ENCODE results near the gene CELF1. TPM values are rescaled to one million over a fixed set of nuclear protein-coding genes. Genes with fewer than 3 reads are reported as not detected.
A peak's percentile ranks its signal among the peaks of the same experiment; 100 is the strongest.

Gene CELF1
- polyA plus RNA-seq, 1 of the 3 experiments (the other 2 are of a cell fraction), result 47.5 TPM

DNA sequence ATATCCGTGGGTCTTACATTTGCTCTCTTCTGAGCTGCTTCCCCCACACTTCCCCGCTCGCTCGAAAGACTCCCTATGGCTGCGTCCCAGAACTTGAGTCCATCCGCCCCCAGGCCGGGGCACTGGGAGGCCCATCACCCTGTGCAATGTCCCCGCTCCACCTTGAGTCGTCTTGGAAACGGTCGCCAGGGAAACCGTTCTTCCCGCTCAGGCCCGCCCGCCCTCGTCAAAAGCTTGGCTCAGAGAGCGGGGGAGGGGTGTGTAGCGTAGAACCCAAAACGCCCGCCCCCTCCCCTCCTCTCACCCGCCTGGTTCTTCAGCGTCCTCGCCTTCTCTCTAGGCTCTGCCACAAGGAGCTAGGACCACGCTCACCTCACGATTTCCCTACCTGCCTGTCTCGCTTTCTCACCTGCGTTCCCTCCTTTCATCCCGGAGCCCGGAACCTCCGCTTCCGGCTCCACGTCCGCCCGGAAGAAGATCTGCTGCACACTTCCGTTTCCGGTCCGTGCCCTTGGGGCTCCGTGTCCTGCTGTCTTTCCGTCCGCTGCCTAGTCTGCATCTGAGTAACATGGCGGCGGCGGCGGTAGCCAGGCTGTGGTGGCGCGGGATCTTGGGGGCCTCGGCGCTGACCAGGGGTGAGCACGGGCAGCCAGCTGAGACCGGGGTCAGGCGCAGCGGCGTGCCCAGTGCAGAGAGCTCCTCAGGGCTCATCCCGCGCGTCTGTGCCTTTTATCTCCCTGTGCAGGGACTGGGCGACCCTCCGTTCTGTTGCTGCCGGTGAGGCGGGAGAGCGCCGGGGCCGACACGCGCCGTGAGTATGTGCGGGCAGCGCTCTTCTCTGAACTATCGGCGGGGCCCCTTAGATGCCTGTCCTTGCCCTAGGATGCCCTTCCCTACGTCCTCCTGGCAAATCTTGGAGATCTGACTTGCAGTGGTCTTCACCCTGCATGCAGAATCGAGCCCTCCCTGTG is 25.9 kb upstream of the CELF1 start, which contains the start of the genes KBTBD4 and NDUFS3 (continued):
- no peak for TF ChIP-seq JUND (IDR thresholded peaks at IDR 0.05)
- TF ChIP-seq CHD2 (IDR thresholded peaks at IDR 0.05; ENCODE audit: low read length, partially characterized antibody), result peak; percentile 92
- TF ChIP-seq USF2 (IDR thresholded peaks at IDR 0.05; ENCODE audit: borderline replicate concordance, low read depth, low read length), result no peak
- peak; percentile 38; the same call in 1 of the 2 replicates for TF ChIP-seq SIN3A (IDR thresholded peaks at IDR 0.05; ENCODE audit: borderline replicate concordance, low read depth, low read length)
- 0 out of 2 replicates have a peak, but pooled peaks have one; percentile 59 for TF ChIP-seq ZBTB33 (IDR thresholded peaks at IDR 0.05; ENCODE audit: borderline replicate concordance, low read depth)
- TF ChIP-seq ELF1 (IDR thresholded peaks at IDR 0.05), result peak; percentile 88
- TF ChIP-seq EP300 (IDR thresholded peaks at IDR 0.05; ENCODE audit: borderline replicate concordance in 1 of 2, low read depth in 1 of 2, low read length in 1 of 2), result no peak; a peak in 1 of 4 replicates
- no peak for TF ChIP-seq FOSL2 (IDR thresholded peaks at IDR 0.05; ENCODE audit: borderline replicate concordance, low read depth)
- TF ChIP-seq POLR2AphosphoS5 (IDR thresholded peaks at IDR 0.05; ENCODE audit: low read depth, low read length), result peak; percentile 88
- TF ChIP-seq RCOR1 (IDR thresholded peaks at IDR 0.05; ENCODE audit: low read length), result no peak; the same call in none of the 2 replicates
- no peak for TF ChIP-seq MEF2A (IDR thresholded peaks at IDR 0.05; ENCODE audit: borderline replicate concordance, low read depth)
- TF ChIP-seq, protein P1, sequence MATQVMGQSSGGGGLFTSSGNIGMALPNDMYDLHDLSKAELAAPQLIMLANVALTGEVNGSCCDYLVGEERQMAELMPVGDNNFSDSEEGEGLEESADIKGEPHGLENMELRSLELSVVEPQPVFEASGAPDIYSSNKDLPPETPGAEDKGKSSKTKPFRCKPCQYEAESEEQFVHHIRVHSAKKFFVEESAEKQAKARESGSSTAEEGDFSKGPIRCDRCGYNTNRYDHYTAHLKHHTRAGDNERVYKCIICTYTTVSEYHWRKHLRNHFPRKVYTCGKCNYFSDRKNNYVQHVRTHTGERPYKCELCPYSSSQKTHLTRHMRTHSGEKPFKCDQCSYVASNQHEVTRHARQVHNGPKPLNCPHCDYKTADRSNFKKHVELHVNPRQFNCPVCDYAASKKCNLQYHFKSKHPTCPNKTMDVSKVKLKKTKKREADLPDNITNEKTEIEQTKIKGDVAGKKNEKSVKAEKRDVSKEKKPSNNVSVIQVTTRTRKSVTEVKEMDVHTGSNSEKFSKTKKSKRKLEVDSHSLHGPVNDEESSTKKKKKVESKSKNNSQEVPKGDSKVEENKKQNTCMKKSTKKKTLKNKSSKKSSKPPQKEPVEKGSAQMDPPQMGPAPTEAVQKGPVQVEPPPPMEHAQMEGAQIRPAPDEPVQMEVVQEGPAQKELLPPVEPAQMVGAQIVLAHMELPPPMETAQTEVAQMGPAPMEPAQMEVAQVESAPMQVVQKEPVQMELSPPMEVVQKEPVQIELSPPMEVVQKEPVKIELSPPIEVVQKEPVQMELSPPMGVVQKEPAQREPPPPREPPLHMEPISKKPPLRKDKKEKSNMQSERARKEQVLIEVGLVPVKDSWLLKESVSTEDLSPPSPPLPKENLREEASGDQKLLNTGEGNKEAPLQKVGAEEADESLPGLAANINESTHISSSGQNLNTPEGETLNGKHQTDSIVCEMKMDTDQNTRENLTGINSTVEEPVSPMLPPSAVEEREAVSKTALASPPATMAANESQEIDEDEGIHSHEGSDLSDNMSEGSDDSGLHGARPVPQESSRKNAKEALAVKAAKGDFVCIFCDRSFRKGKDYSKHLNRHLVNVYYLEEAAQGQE (IDR thresholded peaks at IDR 0.05; ENCODE audit: low read depth, low read length), result peak; percentile 79
- TF ChIP-seq RXRA (IDR thresholded peaks at IDR 0.05; ENCODE audit: borderline replicate concordance, low read depth), result no peak
- TF ChIP-seq RAD21 (IDR thresholded peaks at IDR 0.05; ENCODE audit: low read length), result no peak
